Smooth muscle cell (in vitro differentiated cells): Measurements from ENCODE around the gene IL23R. TPM values are rescaled to one million over a fixed set of nuclear protein-coding genes. Genes with fewer than 3 reads are reported as not detected.

ENCODE experiments used
- DNase-seq: peaks from one replicate; lab custom pipeline; 2025; ENCODE audit not compliant: unreplicated experiment; lab: John Stamatoyannopoulos, UW
- H2AFZ ChIP-seq: fragments of 200-600 bp; sonication (generic); 2 replicates; pipeline ENCODE4 v1.6.0; 2016; ENCODE audit warnings: antibody characterized with exemption, low read depth, mild to moderate bottlenecking
- H3F3A ChIP-seq: fragments of 200-600 bp; sonication (generic); 2 replicates; pipeline ENCODE4 v1.6.0; 2017; ENCODE audit warnings: antibody characterized with exemption, low read depth
- H3K27ac ChIP-seq: fragments of 200-600 bp; sonication (generic); 2 replicates; pipeline ENCODE4 v1.5.1; 2016; ENCODE audit warnings: low read depth, mild to moderate bottlenecking
- H3K27me3 ChIP-seq: fragments of 200-600 bp; sonication (generic); 2 replicates; pipeline ENCODE4 v1.6.1; 2016; ENCODE audit warnings: low read depth, mild to moderate bottlenecking
- H3K36me3 ChIP-seq: fragments of 200-600 bp; sonication (generic); 2 replicates; pipeline ENCODE4 v1.5.1; 2016; ENCODE audit warnings: low read depth
- H3K4me1 ChIP-seq: fragments of 200-600 bp; sonication (generic); 2 replicates; pipeline ENCODE4 v1.5.1; 2016; ENCODE audit warnings: low read depth
- H3K4me2 ChIP-seq: fragments of 200-600 bp; sonication (generic); 2 replicates; pipeline ENCODE4 v1.6.0; 2016; ENCODE audit warnings: mild to moderate bottlenecking
- H3K4me3 ChIP-seq: fragments of 200-600 bp; sonication (generic); 2 replicates; pipeline ENCODE4 v1.5.1; 2016; ENCODE audit warnings: mild to moderate bottlenecking
- H3K79me2 ChIP-seq: fragments of 200-600 bp; sonication (generic); 2 replicates; pipeline ENCODE4 v1.6.0; 2016; ENCODE audit warnings: low read depth, mild to moderate bottlenecking
- H3K9ac ChIP-seq: fragments of 200-600 bp; sonication (generic); 2 replicates; pipeline ENCODE4 v1.6.0; 2016; ENCODE audit warnings: low read depth
- H3K9me3 ChIP-seq: fragments of 200-600 bp; sonication (generic); replicated peaks from 2 replicates; pipeline ENCODE4 v1.5.1; 2016; ENCODE audit warnings: low read depth
- H4K20me1 ChIP-seq: fragments of 200-600 bp; sonication (generic); 2 replicates; pipeline ENCODE4 v1.6.0; 2016; ENCODE audit warnings: low read depth
- WGBS: methylation state at CpG from one replicate; pipeline ENCODE4 v1.1.7; 2016; ENCODE audit warnings: low lambda C conversion rate; 5-methylcytosine and 5-hydroxymethylcytosine counted together
- polyA plus RNA-seq: library from polyadenylated mRNA; unstranded; fragments of >200 nt; fragmentation: Nextera tagmentation; extraction: Ambion mirVana; gene quantifications from 2 replicates; pipeline ENCODE4 v1.2.1, GENCODE V29; 2016
- total RNA-seq: library from RNA; depleted of rRNA; stranded (reverse); fragments of >200 nt; gene quantifications from 2 replicates; pipeline ENCODE4 v1.2.3, GENCODE V29; 2014
- TF ChIP-seq, protein P1 (sequence below): fragments of 200-600 bp; sonication (generic); IDR thresholded peaks from 2 replicates; pipeline ENCODE4 v1.5.1; 2017; ENCODE audit warnings: borderline replicate concordance, mild to moderate bottlenecking, antibody characterized with exemption; ENCODE audit not compliant: insufficient read depth, poor library complexity, severe bottlenecking

IL23R gene, protein sequence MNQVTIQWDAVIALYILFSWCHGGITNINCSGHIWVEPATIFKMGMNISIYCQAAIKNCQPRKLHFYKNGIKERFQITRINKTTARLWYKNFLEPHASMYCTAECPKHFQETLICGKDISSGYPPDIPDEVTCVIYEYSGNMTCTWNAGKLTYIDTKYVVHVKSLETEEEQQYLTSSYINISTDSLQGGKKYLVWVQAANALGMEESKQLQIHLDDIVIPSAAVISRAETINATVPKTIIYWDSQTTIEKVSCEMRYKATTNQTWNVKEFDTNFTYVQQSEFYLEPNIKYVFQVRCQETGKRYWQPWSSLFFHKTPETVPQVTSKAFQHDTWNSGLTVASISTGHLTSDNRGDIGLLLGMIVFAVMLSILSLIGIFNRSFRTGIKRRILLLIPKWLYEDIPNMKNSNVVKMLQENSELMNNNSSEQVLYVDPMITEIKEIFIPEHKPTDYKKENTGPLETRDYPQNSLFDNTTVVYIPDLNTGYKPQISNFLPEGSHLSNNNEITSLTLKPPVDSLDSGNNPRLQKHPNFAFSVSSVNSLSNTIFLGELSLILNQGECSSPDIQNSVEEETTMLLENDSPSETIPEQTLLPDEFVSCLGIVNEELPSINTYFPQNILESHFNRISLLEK
- total RNA-seq, result not detected in 2 replicates
- not detected in 2 replicates for polyA plus RNA-seq

DNA sequence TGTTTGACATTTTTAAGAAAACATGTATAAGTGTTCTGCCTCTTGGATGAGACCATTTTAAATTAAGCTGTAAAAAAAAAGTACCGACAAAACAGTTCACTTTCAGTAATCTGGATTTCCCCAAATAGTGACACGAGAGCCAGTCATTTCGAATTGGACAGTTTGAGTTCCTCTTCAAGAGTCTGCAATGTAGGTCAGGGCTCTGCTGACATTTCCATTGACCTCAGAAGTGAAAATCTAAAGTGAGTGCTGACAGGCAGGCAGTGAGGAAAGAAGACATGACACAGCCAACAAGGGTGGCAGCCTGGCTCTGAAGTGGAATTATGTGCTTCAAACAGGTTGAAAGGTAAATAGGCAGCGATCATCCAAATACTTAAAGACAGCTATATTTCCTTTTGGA, at the start of gene IL23R:
Gene IL23R, plus strand, starts transcription at position 259 of the 400 bp plus-strand sequence. CDS start 1,667 bp downstream, outside the sequence.
- no peak within 1 kb of the TSS for H3K4me2 ChIP-seq
- TF ChIP-seq, protein P1, sequence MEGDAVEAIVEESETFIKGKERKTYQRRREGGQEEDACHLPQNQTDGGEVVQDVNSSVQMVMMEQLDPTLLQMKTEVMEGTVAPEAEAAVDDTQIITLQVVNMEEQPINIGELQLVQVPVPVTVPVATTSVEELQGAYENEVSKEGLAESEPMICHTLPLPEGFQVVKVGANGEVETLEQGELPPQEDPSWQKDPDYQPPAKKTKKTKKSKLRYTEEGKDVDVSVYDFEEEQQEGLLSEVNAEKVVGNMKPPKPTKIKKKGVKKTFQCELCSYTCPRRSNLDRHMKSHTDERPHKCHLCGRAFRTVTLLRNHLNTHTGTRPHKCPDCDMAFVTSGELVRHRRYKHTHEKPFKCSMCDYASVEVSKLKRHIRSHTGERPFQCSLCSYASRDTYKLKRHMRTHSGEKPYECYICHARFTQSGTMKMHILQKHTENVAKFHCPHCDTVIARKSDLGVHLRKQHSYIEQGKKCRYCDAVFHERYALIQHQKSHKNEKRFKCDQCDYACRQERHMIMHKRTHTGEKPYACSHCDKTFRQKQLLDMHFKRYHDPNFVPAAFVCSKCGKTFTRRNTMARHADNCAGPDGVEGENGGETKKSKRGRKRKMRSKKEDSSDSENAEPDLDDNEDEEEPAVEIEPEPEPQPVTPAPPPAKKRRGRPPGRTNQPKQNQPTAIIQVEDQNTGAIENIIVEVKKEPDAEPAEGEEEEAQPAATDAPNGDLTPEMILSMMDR, result no peak
- H2AFZ ChIP-seq, result no peak within 1 kb of the TSS
- 80% methylated on average over 4 of the region's 4 CpGs for WGBS
- no peak within 1 kb of the TSS for H3K27ac ChIP-seq
- H3K9ac ChIP-seq, result no peak within 1 kb of the TSS
- H3K4me3 ChIP-seq, result no peak within 1 kb of the TSS
- H3K36me3 ChIP-seq, result no peaks in the 10 kb centered on the region
- no peaks in the 10 kb centered on the region for H3F3A ChIP-seq
- no peaks in the 10 kb centered on the region for H3K27me3 ChIP-seq
- no peaks in the 10 kb centered on the region for H3K9me3 ChIP-seq
- DNase-seq, result no peak
- no peaks in the 10 kb centered on the region for H3K79me2 ChIP-seq
- H4K20me1 ChIP-seq, result no peaks in the 10 kb centered on the region
- H3K4me1 ChIP-seq, result no peaks in the 10 kb centered on the region

DNA sequence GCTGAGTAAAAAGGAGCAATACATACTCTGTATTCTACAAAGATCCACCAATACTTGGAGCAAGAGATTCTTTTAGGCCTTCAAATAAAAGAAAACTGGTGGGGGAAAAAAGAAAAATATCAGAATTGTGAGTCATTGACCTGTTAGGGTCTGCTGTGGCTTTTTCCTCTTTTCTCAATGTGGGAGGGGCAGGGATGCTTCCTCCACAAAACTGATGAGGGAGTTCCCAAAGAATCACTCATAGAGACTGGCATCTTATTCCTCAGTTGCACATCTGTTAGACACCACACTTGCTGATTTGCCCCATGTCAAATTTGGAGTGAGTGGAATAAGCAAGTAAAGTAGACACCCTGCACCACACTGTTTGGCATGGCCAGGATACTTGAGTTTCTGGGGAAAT, 48.1 kb upstream of the IL23R start:
- no peaks in the 10 kb centered on the region for H3K27me3 ChIP-seq

DNA sequence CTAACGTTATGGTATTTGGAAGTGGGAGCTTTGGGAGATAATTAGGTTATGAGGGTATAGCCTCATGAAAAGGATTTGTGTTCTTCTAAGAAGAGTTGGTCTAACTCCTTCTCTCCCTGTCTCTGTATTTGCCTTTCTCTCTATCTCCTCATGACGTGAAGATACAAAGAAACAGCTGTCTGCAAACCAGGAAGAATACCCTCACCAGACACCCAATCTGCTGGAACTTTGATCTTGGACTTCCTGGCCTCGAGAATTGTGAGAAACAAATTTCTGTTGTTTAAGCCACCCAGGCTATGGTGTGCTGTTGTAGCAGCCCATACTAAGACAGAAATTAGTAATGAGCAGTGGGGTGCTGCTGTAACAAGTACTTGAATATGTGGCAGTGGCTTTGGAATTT, 47.6 kb upstream of the IL23R start:
- Histone ChIP-seq H3K27ac (no peak overlapping the region), H3K9me3 (no peaks in the 10 kb centered on the region), H4K20me1 (no peaks in the 10 kb centered on the region), H3K4me1 (no peaks in the 10 kb centered on the region), H3K79me2 (no peaks in the 10 kb centered on the region), H3F3A (no peaks in the 10 kb centered on the region), H2AFZ (peak overlapping the region; percentile 20), H3K9ac (no peak overlapping the region), H3K4me2 (no peak overlapping the region), H3K27me3 (no peaks in the 10 kb centered on the region), H3K4me3 (no peak overlapping the region), H3K36me3 (no peaks in the 10 kb centered on the region)
- TF ChIP-seq, protein P1, result no peak
- DNase-seq, result no peak
- WGBS, result 31% methylated on average over 3 of the region's 3 CpGs

More for the DNA sequence above, 48.1 kb upstream of the IL23R start:
- H3K4me2 ChIP-seq, result no peak overlapping the region
- no peak overlapping the region for H3K9ac ChIP-seq
- H3K9me3 ChIP-seq, result no peaks in the 10 kb centered on the region
- no peaks in the 10 kb centered on the region for H3K36me3 ChIP-seq
- DNase-seq, result no peak
- H2AFZ ChIP-seq, result no peak overlapping the region
- no peak overlapping the region for H3K4me3 ChIP-seq
- no peaks in the 10 kb centered on the region for H3K79me2 ChIP-seq
- H3K4me1 ChIP-seq, result no peaks in the 10 kb centered on the region
- no peaks in the 10 kb centered on the region for H4K20me1 ChIP-seq
- no peak overlapping the region for H3K27ac ChIP-seq
- no peaks in the 10 kb centered on the region for H3F3A ChIP-seq
- TF ChIP-seq, protein P1, result no peak
